ENCODE data around the gene RHBG.
A peak's percentile ranks its signal among the peaks of the same experiment; 100 is the strongest.
"Not testable (repeated sequence)": the region's sequence is repeated elsewhere in the genome, so short reads cannot be mapped to it uniquely, and the experiment has no call there.

Gene RHBG

GRCh38 chr1:156359973-156360372 is 9.0 kb upstream of the RHBG start:
- no peak for DNase-seq

DNA sequence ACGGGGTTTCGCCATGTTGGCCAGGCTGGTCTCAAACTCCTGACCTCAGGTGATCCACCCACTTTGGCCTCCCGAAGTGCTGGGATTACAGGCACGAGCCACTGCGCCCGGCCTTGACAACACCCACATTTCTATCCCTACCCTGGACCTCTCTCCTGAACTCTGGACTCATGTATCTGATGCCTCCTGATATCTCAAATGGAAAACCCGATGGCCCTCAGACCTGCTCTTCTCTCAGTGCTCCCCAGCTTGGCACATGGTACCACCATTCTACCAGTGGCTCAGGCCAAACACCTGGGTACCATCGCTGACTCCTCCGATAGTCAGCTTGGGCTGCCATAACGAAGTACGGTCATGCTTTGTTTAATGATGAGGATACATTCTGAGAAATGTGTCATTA is 8.5 kb upstream of the RHBG start:
- DNase-seq: no peak

GRCh38 chr1:156365754-156366153 is 3.3 kb upstream of the RHBG start:
- DNase-seq: no peak

DNA sequence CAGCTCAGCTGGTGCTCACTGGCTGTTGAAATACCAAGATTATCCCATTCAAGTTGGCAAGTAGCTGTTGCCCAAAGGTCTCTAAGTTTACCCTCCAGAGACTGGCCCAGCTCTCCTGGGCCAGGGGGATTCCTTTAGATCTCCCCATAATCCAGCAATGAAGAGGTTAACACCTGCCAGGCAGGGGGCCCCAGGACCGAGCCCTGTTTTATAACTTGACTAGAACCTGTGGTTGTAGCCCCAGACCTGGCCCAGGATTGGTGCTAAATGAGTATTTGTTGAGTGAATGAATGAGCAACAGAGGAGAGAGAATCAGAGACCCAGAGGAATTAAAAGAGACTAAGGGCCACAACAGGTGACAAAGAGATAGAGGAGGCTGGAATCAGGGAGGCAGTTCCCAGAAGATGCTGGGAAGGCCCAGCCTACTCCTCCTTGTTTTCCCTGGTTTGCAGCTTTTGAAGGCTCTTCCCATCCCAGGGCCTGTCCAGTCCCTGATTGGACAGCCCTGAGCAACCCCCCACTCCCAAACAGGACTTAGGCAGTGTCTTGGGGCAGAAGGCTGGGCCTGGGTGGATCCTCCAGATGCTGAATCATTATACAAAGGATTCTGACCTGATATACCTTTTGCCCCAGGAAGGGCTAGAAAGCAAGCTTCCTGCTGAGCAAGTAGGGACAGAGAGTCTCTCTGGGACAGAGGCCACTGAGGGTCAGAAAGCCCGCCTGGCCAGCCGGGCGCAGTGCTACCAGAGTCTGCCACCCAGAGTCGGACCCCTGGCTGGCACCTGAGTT is 2.4 kb upstream of the RHBG start:
- no peak for DNase-seq

DNA sequence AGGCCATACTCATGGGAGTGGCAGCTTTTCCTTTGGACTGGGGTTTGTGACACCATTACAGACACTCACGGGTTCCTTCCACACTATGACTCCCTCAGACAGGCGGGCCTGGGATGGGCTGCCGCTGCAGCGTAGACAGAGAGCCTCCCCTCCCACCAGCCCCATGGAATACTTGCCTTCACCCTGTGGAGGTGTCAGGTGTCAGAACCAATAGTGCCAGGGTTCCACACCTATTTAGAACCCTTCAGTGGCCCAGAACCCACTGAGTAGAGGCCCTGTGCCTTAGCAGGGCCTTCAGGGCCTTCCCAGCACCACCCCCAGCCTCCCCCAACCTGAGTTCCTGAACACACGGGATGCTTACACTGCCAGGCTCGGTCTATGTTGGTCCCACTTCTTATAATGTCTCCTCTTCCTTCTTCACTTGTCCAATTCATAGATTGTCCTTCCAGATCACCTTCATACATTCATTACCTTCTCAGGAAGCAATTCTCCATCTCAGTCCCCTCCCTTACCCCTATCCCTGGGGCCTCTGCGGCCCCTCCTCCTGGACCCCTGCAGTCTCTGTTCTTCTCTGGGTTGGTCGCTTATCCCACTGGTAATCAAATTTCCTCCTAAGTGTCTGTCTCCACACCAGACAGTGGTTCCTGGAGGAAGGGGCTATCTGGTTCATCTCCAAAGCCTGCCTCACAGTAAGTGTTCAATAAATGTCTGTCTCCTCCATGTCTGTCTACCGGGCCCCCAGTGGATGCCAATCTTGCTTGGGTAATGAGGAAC is 1.4 kb upstream of the RHBG start:
- DNase-seq: no peak

DNA sequence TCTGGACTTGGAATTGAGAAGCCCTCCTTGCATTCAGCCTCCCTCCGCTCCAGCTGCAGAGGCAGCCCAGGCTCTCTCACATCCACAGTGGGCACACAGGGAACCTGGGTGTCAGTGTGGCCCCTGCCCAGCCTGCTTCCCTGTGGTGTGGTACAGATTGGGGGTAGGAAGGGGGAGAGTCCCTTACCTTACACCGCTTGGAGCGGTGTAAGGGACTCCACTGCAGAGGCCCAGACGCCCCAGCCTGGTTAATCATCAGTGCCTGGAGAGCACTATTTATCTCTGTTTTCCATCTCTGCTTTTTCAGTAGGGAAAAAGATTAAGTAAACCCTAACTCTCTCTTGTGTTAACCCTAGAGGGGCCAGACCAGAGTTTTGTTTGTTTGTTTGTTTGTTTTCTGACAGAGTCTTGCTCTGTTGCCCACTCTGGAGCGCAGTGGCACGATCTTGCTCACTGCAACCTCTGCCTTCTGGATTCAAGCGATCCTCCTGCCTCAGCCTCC is 803 bp upstream of the RHBG start:
- no peak for DNase-seq

DNA sequence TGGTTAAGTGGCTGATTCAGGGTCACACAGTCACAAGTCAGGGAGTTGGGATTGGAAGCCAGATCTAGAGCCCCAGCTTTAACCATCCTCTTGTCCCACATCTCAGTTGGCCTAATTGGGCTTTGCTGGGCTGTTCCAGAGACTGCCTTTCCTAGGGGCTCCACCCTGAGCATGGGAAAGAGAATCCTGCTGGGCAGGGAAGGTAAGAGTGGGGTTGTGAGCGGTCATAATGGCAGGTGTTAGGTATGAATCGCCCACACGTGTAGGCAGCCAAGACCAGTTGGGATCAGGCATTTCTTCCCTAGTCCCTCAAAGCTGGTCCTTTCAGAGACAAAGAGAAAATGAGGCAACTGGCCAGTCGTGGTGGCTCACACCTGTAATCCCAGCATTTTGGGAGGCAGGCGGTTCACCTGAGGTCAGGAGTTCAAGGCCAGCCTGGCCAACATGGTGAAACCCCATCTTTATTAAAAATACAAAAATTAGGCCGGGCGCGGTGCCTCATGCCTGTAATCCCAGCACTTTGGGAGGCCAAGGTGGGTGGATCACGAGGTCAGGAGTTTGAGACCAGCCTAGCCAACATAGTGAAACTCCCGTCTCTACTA is 775 bp downstream of the RHBG start:
- not testable (repeated sequence) for DNase-seq

DNA sequence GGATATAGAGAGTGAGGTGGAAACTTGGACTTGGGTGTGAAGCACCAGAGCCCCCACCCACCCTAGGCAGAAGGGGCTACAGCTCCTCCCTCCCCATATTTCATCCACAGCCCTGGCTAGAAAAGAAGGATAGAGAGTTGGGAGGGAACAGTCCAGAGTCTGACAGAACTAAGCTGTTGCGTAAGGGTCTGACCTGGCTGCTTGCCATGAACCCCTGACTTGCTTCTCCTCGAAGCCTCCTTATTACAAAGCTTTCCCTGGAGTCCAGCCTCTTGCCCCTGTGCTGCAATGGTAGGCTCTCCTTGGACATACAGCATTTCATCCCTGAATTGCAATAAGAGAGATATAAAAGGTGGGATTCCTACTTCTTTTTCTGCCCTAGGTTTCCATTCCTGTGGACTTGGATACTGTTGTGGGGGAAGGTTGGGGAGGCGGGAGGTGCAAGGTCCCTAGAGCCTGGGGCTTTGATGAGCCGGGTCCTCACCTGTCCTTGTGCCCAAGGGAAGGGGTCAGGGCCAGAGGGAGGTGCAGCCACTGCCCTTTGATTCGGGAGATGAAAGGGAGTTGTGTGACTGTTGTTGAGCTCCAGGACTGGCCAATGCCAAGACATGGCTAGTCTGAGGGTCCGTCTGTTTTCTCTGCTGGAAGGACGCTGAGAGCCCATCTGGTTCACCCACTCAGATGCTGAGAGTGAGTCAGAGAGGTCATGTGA is 2.7 kb downstream of the RHBG start:
- peak in 8 of 56 donors; percentile 3 to 28 (median 10) for DNase-seq

GRCh38 chr1:156372265-156372586 is 3.2 kb downstream of the RHBG start:
- no peak for DNase-seq

DNA sequence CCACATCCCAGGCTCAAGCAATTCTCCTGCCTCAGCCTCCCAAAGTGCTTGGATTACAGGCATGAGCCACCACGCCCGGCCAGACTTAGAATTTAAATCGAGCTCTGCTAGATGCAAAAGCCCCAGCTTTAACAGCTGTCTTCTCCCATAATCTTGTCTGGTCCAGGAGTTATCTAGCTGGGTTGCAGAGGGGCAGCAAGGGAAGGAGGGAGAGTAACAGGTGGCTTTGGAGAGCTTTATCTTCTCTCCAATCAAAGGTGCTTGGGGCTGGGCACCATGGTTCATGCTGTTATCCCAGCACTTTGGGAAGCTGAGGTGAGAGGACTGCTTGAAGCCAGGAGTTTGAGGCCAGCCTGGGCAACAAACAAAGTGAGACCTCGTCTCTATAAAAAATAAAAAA is 3.9 kb downstream of the RHBG start:
- DNase-seq: no peak

DNA sequence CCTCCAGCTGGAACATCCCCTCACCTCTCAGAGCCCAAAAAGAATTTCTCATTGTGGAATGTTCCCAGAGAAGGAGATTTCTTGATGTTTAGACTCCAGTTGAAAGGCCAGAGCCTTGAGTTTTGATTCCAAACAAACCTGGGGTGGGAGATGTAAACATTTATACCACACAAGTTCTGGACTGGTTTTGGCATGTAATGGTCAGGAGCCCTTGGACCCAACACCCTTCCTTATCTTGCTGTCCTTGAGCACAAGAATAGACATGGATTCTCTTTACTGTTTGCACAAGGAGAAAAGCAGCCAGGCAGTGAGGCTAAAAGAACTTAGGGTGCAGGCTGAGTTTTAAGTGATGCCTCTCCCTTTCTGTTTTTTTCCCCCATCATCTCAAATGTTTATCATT is 4.5 kb downstream of the RHBG start:
- DNase-seq: no peak

DNA sequence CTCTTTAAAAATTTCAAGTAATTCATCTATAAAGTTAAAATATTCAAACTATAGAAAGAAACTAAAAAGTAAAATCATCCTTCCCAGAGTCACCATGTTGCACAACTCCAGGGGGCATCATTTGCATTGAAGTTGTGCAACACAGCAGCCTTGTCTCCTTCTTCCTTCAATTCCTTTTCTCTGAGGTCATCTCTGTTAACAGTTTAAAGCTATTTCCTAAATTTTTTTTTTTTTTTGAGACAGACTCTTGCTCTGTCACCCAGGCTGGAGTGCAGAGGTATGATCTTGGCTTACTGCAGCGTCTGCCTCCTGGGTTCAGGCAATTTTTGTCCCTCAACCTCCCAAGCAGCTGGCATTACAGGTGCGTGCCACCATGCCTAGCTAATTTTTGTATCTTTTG is 7.1 kb downstream of the RHBG start:
- DNase-seq: no peak

DNA sequence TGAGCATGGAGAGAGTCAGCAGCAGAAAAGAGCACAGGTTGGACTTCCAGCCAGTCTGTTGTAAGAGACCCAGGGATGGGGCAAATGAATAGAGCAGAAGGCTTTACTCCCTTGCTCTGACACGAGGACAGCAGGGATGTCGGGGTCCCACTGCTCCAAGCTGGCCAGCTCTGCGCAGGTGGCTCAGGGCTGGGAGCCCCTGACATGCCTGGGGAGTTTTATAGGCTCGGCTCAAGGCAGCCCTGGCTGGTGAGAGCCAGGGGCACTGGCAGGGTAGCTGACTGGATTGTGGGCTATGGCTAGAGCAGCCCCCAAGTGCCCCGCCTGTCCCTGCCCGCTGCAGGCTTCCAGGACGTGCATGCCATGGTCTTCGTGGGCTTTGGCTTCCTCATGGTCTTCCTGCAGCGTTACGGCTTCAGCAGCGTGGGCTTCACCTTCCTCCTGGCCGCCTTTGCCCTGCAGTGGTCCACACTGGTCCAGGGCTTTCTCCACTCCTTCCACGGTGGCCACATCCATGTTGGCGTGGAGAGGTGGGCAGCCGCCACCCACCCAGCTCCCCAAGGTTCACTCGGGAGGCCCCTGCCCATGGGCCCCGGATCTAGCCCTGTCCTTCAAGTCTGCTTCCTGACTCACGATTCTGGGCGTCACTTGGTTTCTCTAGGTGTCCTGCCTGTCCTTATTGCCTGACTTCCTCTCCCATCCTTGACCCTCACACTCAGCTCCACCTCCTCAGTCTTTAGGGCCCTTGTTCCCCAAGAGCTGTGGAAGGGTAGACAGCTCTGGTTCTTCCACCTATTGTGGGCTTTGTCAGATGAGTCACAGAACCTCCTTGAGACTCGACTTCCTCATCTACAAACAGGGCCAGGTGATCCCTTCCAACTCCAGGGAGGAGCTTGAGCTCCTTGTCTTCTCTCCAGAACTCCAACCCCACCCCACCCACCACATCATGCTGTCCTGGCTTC is 8.2 kb downstream of the RHBG start:
- DNase-seq: no peak

DNA sequence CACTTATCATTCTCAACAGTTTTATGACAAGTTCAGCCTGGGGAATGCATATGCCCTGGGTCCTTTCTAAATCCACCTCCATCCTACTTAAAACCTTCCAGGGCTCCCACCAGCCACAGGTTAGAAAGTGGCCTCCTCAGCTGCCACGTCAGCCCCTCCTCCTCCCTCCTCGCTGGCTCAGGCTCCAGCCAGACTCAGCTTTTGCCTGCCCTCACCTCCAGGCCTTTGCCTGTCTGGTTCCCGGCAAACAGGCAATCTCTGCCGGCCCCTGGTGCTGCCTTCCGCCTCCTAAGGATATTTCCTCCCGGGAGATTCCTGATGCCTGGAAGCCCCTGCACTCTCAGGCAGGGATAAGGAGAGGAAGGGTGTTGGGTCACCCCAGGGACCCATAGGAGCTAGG is 9.5 kb downstream of the RHBG start:
- DNase-seq: no peak

DNA sequence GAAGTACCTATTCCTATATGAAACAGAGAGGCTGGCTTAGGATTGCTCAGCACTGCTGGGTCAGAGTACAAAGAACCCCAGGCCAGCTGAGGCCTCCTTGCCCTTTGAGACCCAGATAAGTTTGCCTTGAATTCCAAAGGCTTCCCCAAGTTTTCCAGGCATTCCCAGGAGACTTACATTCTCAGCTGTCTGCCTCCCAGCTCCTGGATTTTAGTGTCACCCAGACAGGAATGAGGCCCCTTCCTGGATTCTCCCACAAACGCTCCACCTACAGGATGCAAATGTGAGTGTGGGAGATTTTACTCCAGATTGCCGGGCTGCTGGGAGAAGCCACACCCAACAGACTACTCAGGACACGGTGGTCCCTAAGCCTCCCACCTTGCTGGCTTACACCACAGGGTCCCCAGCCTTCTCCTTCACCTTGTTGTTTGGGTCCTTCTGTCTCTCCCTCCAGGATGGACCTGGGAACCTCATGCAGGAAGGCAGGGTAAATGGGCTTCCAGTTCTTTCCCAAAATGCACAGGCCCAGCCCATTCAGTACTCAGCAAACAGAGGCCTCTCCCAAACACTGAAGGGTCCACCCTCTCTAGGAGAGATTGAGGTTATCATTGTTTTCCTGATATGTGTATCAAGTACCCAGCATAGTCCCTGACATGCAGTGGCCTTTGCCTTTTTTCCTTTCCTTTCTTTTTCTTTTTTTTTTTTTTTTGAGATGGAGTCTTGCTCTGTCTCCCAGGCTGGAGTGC is 10.6 kb downstream of the RHBG start:
- DNase-seq: no peak

DNA sequence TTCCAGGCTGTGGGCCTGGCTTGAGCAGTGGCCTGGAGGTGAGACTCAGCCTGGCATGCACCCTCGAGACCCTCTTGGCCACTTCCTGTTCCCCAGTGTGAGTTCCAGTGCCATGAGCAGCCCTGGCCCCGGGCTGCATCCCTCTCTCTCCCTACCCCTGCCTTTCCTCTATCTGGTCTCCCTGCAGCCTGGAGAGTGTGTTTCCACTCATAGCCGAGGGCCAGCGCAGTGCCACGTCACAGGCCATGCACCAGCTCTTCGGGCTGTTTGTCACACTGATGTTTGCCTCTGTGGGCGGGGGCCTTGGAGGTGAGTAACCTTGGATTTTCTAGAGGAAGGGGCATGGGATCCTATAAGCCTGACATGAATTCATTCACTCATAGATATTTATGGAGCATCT is 13.6 kb downstream of the RHBG start:
- no peak for DNase-seq

DNA sequence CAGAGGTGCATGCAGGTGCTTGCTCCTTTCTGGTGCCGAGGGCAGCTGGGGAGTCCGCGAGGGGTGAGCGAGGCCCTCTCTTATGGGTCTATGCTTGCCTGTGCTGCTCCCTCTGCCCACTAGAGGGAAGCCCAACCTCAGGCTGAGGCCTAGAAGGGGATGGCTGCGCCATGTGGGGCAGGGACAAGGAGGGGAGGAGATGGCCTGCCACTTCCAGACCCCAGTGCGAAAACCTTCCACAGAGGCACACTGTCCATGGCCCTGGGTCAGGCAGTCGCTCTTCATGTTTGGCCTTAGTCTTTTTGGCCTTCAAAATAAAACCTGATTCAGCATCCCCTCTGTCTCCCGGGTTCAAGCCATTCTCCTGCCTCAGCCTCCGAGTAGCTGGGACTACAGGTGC is 14.0 kb downstream of the RHBG start:
- DNase-seq: peak in 51 of 56 donors; percentile 16 to 86 (median 60)

DNA sequence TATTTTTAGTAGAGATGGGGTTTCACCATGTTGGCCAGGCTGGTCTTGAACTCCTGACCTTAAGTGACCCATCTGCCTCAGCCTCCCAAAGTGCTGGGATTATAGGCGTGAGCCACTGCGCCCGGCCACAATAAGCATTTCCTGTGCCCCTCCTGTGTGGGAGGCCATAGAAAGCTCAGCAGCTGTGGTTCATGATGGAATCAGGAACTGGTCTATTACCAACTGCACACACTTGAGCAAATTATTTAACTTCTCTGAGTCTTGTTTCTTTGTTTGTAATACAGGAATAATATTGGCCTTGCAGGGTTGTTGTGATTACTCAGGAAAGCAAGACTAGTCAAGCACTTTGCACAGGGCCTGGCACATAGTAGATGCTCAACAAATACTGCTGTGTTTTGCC is 15.0 kb downstream of the RHBG start:
- no peak for DNase-seq

DNA sequence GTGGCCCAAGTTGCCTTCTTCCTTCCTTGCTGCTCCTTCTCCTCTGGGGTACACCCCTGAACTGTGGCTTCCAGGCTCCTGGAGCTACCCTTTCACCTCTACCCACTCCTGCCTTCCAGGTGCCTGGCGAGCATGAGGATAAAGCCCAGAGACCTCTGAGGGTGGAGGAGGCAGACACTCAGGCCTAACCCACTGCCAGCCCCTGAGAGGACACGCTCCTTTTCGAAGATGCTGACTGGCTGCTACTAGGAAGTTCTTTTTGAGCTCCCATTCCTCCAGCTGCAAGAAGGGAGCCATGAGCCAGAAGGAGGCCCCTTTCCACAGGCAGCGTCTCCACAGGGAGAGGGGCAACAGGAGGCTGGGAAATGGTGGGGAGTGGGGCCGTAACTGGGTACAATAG is 15.6 kb downstream of the RHBG start:
- DNase-seq: no peak

DNA sequence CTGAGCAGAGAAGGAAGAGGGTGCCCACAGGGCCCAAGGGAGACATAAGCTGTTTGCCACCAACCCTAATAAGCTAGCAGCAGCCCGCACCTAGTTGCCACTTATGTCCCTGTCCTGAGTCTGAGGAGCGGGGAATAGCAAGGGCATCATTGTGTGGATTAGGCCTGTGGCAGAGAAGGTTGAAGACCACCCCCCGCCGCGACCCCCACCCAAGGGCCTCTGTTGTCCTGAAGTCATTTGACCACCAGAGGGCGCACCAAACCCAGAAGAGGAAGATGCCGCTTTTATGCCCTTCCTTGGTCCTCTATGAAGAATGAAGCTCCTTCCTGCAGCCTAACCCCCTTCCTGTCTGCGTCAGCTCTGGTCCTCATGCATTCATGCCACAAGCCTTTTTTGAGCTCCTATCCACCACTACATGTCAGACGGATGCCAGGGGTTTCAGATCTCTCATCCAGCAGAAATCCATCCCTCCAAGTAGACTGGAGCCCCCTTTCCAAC is 16.6 kb downstream of the RHBG start:
- peak in 51 of 56 donors; percentile 26 to 91 (median 69) for DNase-seq
